HepG2 (cell line): ENCODE results near the gene RPRML. TPM values are rescaled to one million over a fixed set of nuclear protein-coding genes. Genes with fewer than 3 reads are reported as not detected.

ENCODE experiments used
- GABPA ChIP-seq, 2 experiments: IDR thresholded peaks; 2 replicates each; pipeline ENCODE4 v1.6.1; 2011 to 2016; ENCODE audit warnings: low read depth in 2 of 2, low read length in 1 of 2, missing biosample characterization in 1 of 2, missing genetic modification characterization in 1 of 2
- GPN1 ChIP-seq: sonication (generic); formaldehyde crosslinking; IDR thresholded peaks from 2 replicates; pipeline ENCODE4 v1.5.1; 2020; ENCODE audit warnings: missing genetic modification reagents, borderline replicate concordance
- HOXD1 ChIP-seq: sonication (generic); formaldehyde crosslinking; IDR thresholded peaks from 2 replicates; pipeline ENCODE4 v1.5.0; 2020; ENCODE audit warnings: missing genetic modification reagents
- MEIS2 ChIP-seq: sonication (generic); formaldehyde crosslinking; IDR thresholded peaks from 2 replicates; pipeline ENCODE4 v1.9.0; 2021; ENCODE audit warnings: mild to moderate bottlenecking, missing genetic modification reagents
- NFIC ChIP-seq: IDR thresholded peaks from 2 replicates; pipeline ENCODE4 v1.6.1; 2012; ENCODE audit warnings: mild to moderate bottlenecking, low read length, inconsistent platforms
- NR2F6 ChIP-seq, 2 experiments: IDR thresholded peaks; 2 replicates each; pipeline ENCODE4 v1.6.1; 2016; ENCODE audit warnings: antibody characterized with exemption in 1 of 2, mild to moderate bottlenecking in 1 of 2
- STAG1 ChIP-seq: sonication (generic); formaldehyde crosslinking; IDR thresholded peaks from 2 replicates; pipeline ENCODE4 v1.4.0; 2020; ENCODE audit warnings: missing genetic modification reagents
- TMF1 ChIP-seq: sonication (generic); formaldehyde crosslinking; IDR thresholded peaks from 2 replicates; pipeline ENCODE4 v1.8.1; 2022; ENCODE audit warnings: low read depth, missing genetic modification reagents
- XBP1 ChIP-seq: sonication (generic); formaldehyde crosslinking; IDR thresholded peaks from 2 replicates; pipeline ENCODE4 v1.5.0; 2020; ENCODE audit warnings: missing genetic modification reagents
- ZNF317 ChIP-seq: sonication (generic); formaldehyde crosslinking; IDR thresholded peaks from 2 replicates; pipeline ENCODE4 v1.5.0; 2020; ENCODE audit warnings: mild to moderate bottlenecking, missing genetic modification reagents
- ZNF383 ChIP-seq: sonication (generic); formaldehyde crosslinking; IDR thresholded peaks from 2 replicates; pipeline ENCODE4 v1.4.0; 2020; ENCODE audit warnings: missing genetic modification reagents, mild to moderate bottlenecking, borderline replicate concordance
- ZNF513 ChIP-seq: sonication (generic); formaldehyde crosslinking; conservative IDR thresholded peaks from 2 replicates; pipeline ENCODE4 v1.5.0; 2020; ENCODE audit warnings: missing genetic modification reagents
- ZNF704 ChIP-seq: sonication (generic); formaldehyde crosslinking; IDR thresholded peaks from 2 replicates; pipeline ENCODE4 v1.8.1; 2023; ENCODE audit warnings: mild to moderate bottlenecking, inconsistent platforms, moderate library complexity, missing genetic modification reagents, borderline replicate concordance
- polyA plus RNA-seq, 8 experiments: library from polyadenylated mRNA; depleted of rRNA in 3 of 8; stranded (reverse) in 7 of 8; unstranded in 1 of 8; fragments of >200 nt; fragmentation: Illumina TruSeq in 4 of 8; extraction: Trizol in 4 of 8; gene quantifications; 2 replicates each; pipeline versions ENCODE4 v1.2.1 to v1.2.3, GENCODE V29; 2011 to 2016; ENCODE audit warnings: low read depth in 4 of 8, missing spikeins in 1 of 8, mixed read lengths in 1 of 8; ENCODE audit not compliant: insufficient read depth in 1 of 8
- total RNA-seq, 5 experiments: library from RNA; depleted of rRNA; stranded (reverse); fragments of >200 nt; fragmentation: Illumina TruSeq; extraction: Trizol; gene quantifications; 2 replicates each; pipeline ENCODE4 v1.2.3, GENCODE V29; 2016; ENCODE audit warnings: low read depth in 1 of 5
- TF ChIP-seq, protein P1 (sequence below), 2 experiments: sonication (generic) in 1 of 2; formaldehyde crosslinking in 1 of 2; IDR thresholded peaks; 2 replicates each; pipeline versions ENCODE4 v1.6.1 to v1.9.0; 2014 to 2022; ENCODE audit warnings: antibody characterized with exemption in 1 of 2, borderline replicate concordance in 1 of 2, inconsistent platforms in 1 of 2, low read depth in 1 of 2, missing genetic modification reagents in 1 of 2
- TF ChIP-seq, protein P2 (sequence below): sonication (generic); formaldehyde crosslinking; IDR thresholded peaks from 2 replicates; pipeline ENCODE4 v1.4.0; 2020; ENCODE audit warnings: missing genetic modification reagents
- TF ChIP-seq, protein P3 (sequence below): sonication (generic); formaldehyde crosslinking; IDR thresholded peaks from 2 replicates; pipeline ENCODE4 v1.5.0; 2020; ENCODE audit warnings: mild to moderate bottlenecking, missing genetic modification reagents

The RPRML gene
- total and polyA plus RNA-seq, 2 of the 13 experiments (the other 11 are each of a cell fraction or from before 2014, with no cell fraction given) = not detected

- TF ChIP-seq, protein P1, sequence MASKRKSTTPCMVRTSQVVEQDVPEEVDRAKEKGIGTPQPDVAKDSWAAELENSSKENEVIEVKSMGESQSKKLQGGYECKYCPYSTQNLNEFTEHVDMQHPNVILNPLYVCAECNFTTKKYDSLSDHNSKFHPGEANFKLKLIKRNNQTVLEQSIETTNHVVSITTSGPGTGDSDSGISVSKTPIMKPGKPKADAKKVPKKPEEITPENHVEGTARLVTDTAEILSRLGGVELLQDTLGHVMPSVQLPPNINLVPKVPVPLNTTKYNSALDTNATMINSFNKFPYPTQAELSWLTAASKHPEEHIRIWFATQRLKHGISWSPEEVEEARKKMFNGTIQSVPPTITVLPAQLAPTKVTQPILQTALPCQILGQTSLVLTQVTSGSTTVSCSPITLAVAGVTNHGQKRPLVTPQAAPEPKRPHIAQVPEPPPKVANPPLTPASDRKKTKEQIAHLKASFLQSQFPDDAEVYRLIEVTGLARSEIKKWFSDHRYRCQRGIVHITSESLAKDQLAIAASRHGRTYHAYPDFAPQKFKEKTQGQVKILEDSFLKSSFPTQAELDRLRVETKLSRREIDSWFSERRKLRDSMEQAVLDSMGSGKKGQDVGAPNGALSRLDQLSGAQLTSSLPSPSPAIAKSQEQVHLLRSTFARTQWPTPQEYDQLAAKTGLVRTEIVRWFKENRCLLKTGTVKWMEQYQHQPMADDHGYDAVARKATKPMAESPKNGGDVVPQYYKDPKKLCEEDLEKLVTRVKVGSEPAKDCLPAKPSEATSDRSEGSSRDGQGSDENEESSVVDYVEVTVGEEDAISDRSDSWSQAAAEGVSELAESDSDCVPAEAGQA (IDR thresholded peaks at IDR 0.05; ENCODE audit: low read depth) = no peak
- TF ChIP-seq, protein P1 (CRISPR knock-in tag; IDR thresholded peaks at IDR 0.05; ENCODE audit: borderline replicate concordance) = no peak
- TF ChIP-seq ZNF317 (CRISPR knock-in tag) (no peak), TMF1 (CRISPR knock-in tag) (no peak), ZNF383 (no peak), GABPA (IDR thresholded peaks at IDR 0.05; ENCODE audit: low read depth, low read length) (no peak), GABPA (CRISPR knock-in tag; IDR thresholded peaks at IDR 0.05; ENCODE audit: low read depth) (no peak), GPN1 (CRISPR knock-in tag) (no peak), STAG1 (CRISPR knock-in tag) (peak; percentile 90), XBP1 (CRISPR knock-in tag) (no peak), ZNF704 (CRISPR knock-in tag) (no peak), ZNF513 (CRISPR knock-in tag) (0 out of 2 replicates have a peak, but pooled peaks have one; percentile 48), NR2F6 (IDR thresholded peaks at IDR 0.05) (0 out of 2 replicates have a peak, but pooled peaks have one; percentile 19), NR2F6 (CRISPR knock-in tag; IDR thresholded peaks at IDR 0.05) (peak; percentile 77), NFIC (no peak), HOXD1 (CRISPR knock-in tag) (no peak), MEIS2 (CRISPR knock-in tag) (0 out of 2 replicates have a peak, but pooled peaks have one; percentile 40)
- TF ChIP-seq, protein P2, sequence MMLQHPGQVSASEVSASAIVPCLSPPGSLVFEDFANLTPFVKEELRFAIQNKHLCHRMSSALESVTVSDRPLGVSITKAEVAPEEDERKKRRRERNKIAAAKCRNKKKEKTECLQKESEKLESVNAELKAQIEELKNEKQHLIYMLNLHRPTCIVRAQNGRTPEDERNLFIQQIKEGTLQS (CRISPR knock-in tag) = peak; percentile 77
- TF ChIP-seq, protein P3, sequence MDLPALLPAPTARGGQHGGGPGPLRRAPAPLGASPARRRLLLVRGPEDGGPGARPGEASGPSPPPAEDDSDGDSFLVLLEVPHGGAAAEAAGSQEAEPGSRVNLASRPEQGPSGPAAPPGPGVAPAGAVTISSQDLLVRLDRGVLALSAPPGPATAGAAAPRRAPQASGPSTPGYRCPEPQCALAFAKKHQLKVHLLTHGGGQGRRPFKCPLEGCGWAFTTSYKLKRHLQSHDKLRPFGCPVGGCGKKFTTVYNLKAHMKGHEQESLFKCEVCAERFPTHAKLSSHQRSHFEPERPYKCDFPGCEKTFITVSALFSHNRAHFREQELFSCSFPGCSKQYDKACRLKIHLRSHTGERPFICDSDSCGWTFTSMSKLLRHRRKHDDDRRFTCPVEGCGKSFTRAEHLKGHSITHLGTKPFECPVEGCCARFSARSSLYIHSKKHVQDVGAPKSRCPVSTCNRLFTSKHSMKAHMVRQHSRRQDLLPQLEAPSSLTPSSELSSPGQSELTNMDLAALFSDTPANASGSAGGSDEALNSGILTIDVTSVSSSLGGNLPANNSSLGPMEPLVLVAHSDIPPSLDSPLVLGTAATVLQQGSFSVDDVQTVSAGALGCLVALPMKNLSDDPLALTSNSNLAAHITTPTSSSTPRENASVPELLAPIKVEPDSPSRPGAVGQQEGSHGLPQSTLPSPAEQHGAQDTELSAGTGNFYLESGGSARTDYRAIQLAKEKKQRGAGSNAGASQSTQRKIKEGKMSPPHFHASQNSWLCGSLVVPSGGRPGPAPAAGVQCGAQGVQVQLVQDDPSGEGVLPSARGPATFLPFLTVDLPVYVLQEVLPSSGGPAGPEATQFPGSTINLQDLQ (CRISPR knock-in tag) = no peak
Observed at GRCh38 chr17:46940692-46941404, 38.2 kb downstream of the RPRML start (continued).
